Measurements from ENCODE around the gene HABP2.

Gene HABP2

GRCh38 chr10:113534423-113534822 is 18.4 kb upstream of the HABP2 start:
- no peaks in the 10 kb centered on the region for H3K36me3 ChIP-seq (ENCODE audit: insufficient read depth)
- no peaks in the 10 kb centered on the region for H3K79me2 ChIP-seq (ENCODE audit: insufficient read depth, low read depth)
- H3K4me2 ChIP-seq = no peak overlapping the region
- H4K20me1 ChIP-seq (ENCODE audit: insufficient read depth) = no peaks in the 10 kb centered on the region
- TF ChIP-seq, protein P1, sequence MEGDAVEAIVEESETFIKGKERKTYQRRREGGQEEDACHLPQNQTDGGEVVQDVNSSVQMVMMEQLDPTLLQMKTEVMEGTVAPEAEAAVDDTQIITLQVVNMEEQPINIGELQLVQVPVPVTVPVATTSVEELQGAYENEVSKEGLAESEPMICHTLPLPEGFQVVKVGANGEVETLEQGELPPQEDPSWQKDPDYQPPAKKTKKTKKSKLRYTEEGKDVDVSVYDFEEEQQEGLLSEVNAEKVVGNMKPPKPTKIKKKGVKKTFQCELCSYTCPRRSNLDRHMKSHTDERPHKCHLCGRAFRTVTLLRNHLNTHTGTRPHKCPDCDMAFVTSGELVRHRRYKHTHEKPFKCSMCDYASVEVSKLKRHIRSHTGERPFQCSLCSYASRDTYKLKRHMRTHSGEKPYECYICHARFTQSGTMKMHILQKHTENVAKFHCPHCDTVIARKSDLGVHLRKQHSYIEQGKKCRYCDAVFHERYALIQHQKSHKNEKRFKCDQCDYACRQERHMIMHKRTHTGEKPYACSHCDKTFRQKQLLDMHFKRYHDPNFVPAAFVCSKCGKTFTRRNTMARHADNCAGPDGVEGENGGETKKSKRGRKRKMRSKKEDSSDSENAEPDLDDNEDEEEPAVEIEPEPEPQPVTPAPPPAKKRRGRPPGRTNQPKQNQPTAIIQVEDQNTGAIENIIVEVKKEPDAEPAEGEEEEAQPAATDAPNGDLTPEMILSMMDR (conservative IDR thresholded peaks at IDR 0.05; ENCODE audit: low read depth, low read length) = no peak
- no peak overlapping the region for H2AFZ ChIP-seq (ENCODE audit: low read depth)
- H3K4me3 ChIP-seq (IDR thresholded peaks at IDR 0.05; ENCODE audit: insufficient read depth, low read depth, low read length) = no peak overlapping the region
- H3K27me3 ChIP-seq (ENCODE audit: insufficient read depth, low read depth) = no peaks in the 10 kb centered on the region
- H3K9ac ChIP-seq = no peak overlapping the region
- no peaks in the 10 kb centered on the region for H3K4me1 ChIP-seq (ENCODE audit: low read depth, poor library complexity, severe bottlenecking)
- H3K27ac ChIP-seq = no peak overlapping the region

GRCh38 chr10:113537672-113538071 is 15.2 kb upstream of the HABP2 start:
- Histone ChIP-seq H3K4me3 (IDR thresholded peaks at IDR 0.05; ENCODE audit: insufficient read depth, low read depth, low read length) (no peak overlapping the region), H2AFZ (ENCODE audit: low read depth) (no peak overlapping the region), H3K9ac (no peak overlapping the region), H3K4me2 (no peak overlapping the region), H3K36me3 (ENCODE audit: insufficient read depth) (no peaks in the 10 kb centered on the region), H3K27ac (no peak overlapping the region), H3K79me2 (ENCODE audit: insufficient read depth, low read depth) (no peaks in the 10 kb centered on the region), H3K4me1 (ENCODE audit: low read depth, poor library complexity, severe bottlenecking) (no peaks in the 10 kb centered on the region), H3K27me3 (ENCODE audit: insufficient read depth, low read depth) (no peaks in the 10 kb centered on the region), H4K20me1 (ENCODE audit: insufficient read depth) (no peaks in the 10 kb centered on the region)
- TF ChIP-seq, protein P1 (conservative IDR thresholded peaks at IDR 0.05; ENCODE audit: low read depth, low read length) = no peak

GRCh38 chr10:113538151-113538550 is 14.7 kb upstream of the HABP2 start:
- H3K79me2 ChIP-seq (ENCODE audit: insufficient read depth, low read depth) = no peaks in the 10 kb centered on the region
- H3K4me1 ChIP-seq (ENCODE audit: low read depth, poor library complexity, severe bottlenecking) = no peaks in the 10 kb centered on the region
- H3K9ac ChIP-seq = no peak overlapping the region
- H3K27me3 ChIP-seq (ENCODE audit: insufficient read depth, low read depth) = no peaks in the 10 kb centered on the region
- no peak overlapping the region for H3K4me3 ChIP-seq (IDR thresholded peaks at IDR 0.05; ENCODE audit: insufficient read depth, low read depth, low read length)
- H3K4me2 ChIP-seq = no peak overlapping the region
- TF ChIP-seq, protein P1 (conservative IDR thresholded peaks at IDR 0.05; ENCODE audit: low read depth, low read length) = no peak
- H2AFZ ChIP-seq (ENCODE audit: low read depth) = no peak overlapping the region
- no peak overlapping the region for H3K27ac ChIP-seq
- H4K20me1 ChIP-seq (ENCODE audit: insufficient read depth) = no peaks in the 10 kb centered on the region
- no peaks in the 10 kb centered on the region for H3K36me3 ChIP-seq (ENCODE audit: insufficient read depth)

- Histone ChIP-seq H3K4me1 (ENCODE audit: low read depth, poor library complexity, severe bottlenecking) (no peaks in the 10 kb centered on the region), H3K27me3 (ENCODE audit: insufficient read depth, low read depth) (no peaks in the 10 kb centered on the region), H3K4me3 (IDR thresholded peaks at IDR 0.05; ENCODE audit: insufficient read depth, low read depth, low read length) (no peak overlapping the region), H3K79me2 (ENCODE audit: insufficient read depth, low read depth) (no peaks in the 10 kb centered on the region), H3K4me2 (no peak overlapping the region), H4K20me1 (ENCODE audit: insufficient read depth) (no peaks in the 10 kb centered on the region), H2AFZ (ENCODE audit: low read depth) (no peak overlapping the region), H3K36me3 (ENCODE audit: insufficient read depth) (no peaks in the 10 kb centered on the region), H3K9ac (no peak overlapping the region), H3K27ac (no peak overlapping the region)
- TF ChIP-seq, protein P1 (conservative IDR thresholded peaks at IDR 0.05; ENCODE audit: low read depth, low read length) = no peak
Measured at GRCh38 chr10:113539789-113540188, 13.1 kb upstream of the HABP2 start.
